H1 (cell line): ENCODE measurements around the gene OR5H6. TPM values are rescaled to one million over a fixed set of nuclear protein-coding genes. Genes with fewer than 3 reads are reported as not detected.

Experiments used
- CTCF ChIA-PET: fragments of 300-600 bp; sonication (Branson Sonifier 250); formaldehyde crosslinking; loops from one replicate; lab custom pipeline; 2021; ENCODE audit not compliant: partially characterized antibody; lab: Charles Lee
- POLR2A ChIA-PET: fragments of 300-600 bp; sonication (Branson Sonifier 250); formaldehyde crosslinking; loops from one replicate; lab custom pipeline; 2021; ENCODE audit warnings: inconsistent platforms; ENCODE audit not compliant: partially characterized antibody; lab: Charles Lee
- DNase-seq, 2 experiments: peaks; one replicate each; pipeline versions ENCODE4 v3.0.0 to v3.0.0-alpha.2; 2010 to 2022; ENCODE audit warnings: low spot score in 2 of 2, low read depth in 1 of 2, mixed read lengths in 1 of 2
- FAIRE-seq: peaks from 2 replicates; lab custom pipeline; 2011; peaks lifted over from hg19 to GRCh38; lab: Jason Lieb, UNC
- H2AFZ ChIP-seq: 2 replicates; pipeline ENCODE4 v1.8.1; 2012; ENCODE audit warnings: low read length, inconsistent platforms
- H2AK5ac ChIP-seq: 2 replicates; pipeline ENCODE4 v1.6.1; 2013; ENCODE audit warnings: low read depth, low read length
- H2BK120ac ChIP-seq: replicated peaks from 2 replicates; pipeline ENCODE3; 2013; ENCODE audit warnings: low read depth, low read length, inconsistent platforms
- H2BK12ac ChIP-seq: 2 replicates; pipeline ENCODE4 v1.6.1; 2013; ENCODE audit warnings: low read depth, low read length
- H2BK15ac ChIP-seq: 2 replicates; pipeline ENCODE4 v1.6.1; 2013; ENCODE audit warnings: low read length
- H2BK20ac ChIP-seq: 2 replicates; pipeline ENCODE4 v1.6.1; 2013; ENCODE audit warnings: low read length
- H2BK5ac ChIP-seq: 2 replicates; pipeline ENCODE4 v1.6.1; 2013; ENCODE audit warnings: low read depth, low read length
- H3K14ac ChIP-seq: 2 replicates; pipeline ENCODE4 v1.6.1; 2013; ENCODE audit warnings: inconsistent platforms; ENCODE audit not compliant: insufficient read length
- H3K18ac ChIP-seq: 2 replicates; pipeline ENCODE4 v1.6.1; 2013; ENCODE audit warnings: low read length; ENCODE audit errors: extremely low read depth
- H3K23ac ChIP-seq: 2 replicates; pipeline ENCODE4 v1.6.1; 2013; ENCODE audit warnings: inconsistent platforms; ENCODE audit not compliant: insufficient read length
- H3K23me2 ChIP-seq: 2 replicates; pipeline ENCODE4 v1.6.1; 2013; ENCODE audit warnings: low read depth, low read length
- H3K27ac ChIP-seq: 2 replicates; pipeline ENCODE4 v1.6.1; 2011; ENCODE audit warnings: low read depth, low read length, inconsistent platforms
- H3K27me3 ChIP-seq, 4 experiments: replicated peaks in 1 of 4; 1 replicate in 1 of 4; 2 replicates in 3 of 4; pipeline versions ENCODE4 v1.6.1 to v1.8.1; 2011 to 2013; ENCODE audit warnings: low read length in 3 of 4, mild to moderate bottlenecking in 3 of 4, inconsistent platforms in 2 of 4, mixed read lengths in 2 of 4, moderate library complexity in 1 of 4; ENCODE audit not compliant: control insufficient read depth in 3 of 4, insufficient read depth in 3 of 4; ENCODE audit errors: extremely low read depth in 1 of 4
- H3K36me3 ChIP-seq, 4 experiments: 2 replicates each; pipeline versions ENCODE4 v1.6.1 to v1.8.1; 2011 to 2013; ENCODE audit warnings: mild to moderate bottlenecking in 4 of 4, low read length in 3 of 4, moderate library complexity in 2 of 4, control low read depth in 1 of 4, inconsistent platforms in 1 of 4; ENCODE audit not compliant: insufficient read depth in 4 of 4, control insufficient read depth in 2 of 4
- H3K4ac ChIP-seq: replicated peaks from 2 replicates; pipeline ENCODE3; 2013; ENCODE audit warnings: low read length, low read depth, mixed read lengths, inconsistent platforms; ENCODE audit not compliant: insufficient read length
- H3K4me1 ChIP-seq, 4 experiments: replicated peaks in 1 of 4; 1 replicate in 1 of 4; 2 replicates in 3 of 4; pipeline versions ENCODE4 v1.6.1 to v1.8.1; 2011 to 2013; ENCODE audit warnings: low read length in 3 of 4, inconsistent platforms in 2 of 4, mixed read lengths in 1 of 4; ENCODE audit not compliant: insufficient read depth in 4 of 4, control insufficient read depth in 3 of 4
- H3K4me2 ChIP-seq, 2 experiments: 2 replicates each; pipeline versions ENCODE4 v1.6.1 to v1.8.1; 2011 to 2013; ENCODE audit warnings: low read depth in 2 of 2, low read length in 2 of 2, control low read depth in 1 of 2, inconsistent platforms in 1 of 2, mild to moderate bottlenecking in 1 of 2; ENCODE audit not compliant: insufficient read depth in 1 of 2
- H3K4me3 ChIP-seq, 4 experiments: fragments of 200-600, 300-600 bp in 1 of 4; sonication (generic), shearing (Covaris generic), sonication (Bioruptor Twin) in 1 of 4; 2 replicates each; pipeline versions ENCODE4 v1.5.1 to v1.8.1; 2011 to 2016; ENCODE audit warnings: low read length in 4 of 4, low read depth in 3 of 4, control low read depth in 2 of 4, inconsistent platforms in 2 of 4, mild to moderate bottlenecking in 2 of 4, mixed read lengths in 1 of 4, moderate library complexity in 1 of 4; ENCODE audit not compliant: insufficient read depth in 2 of 4; ENCODE audit errors: extremely low read depth in 1 of 4
- H3K56ac ChIP-seq: replicated peaks from 2 replicates; pipeline ENCODE3; 2013; ENCODE audit warnings: low read depth, mild to moderate bottlenecking, mixed read lengths, low read length, inconsistent platforms; ENCODE audit not compliant: insufficient read length
- H3K79me1 ChIP-seq: 2 replicates; pipeline ENCODE4 v1.6.1; 2013; ENCODE audit warnings: low read depth, low read length, control low read depth
- H3K79me2 ChIP-seq, 2 experiments: 2 replicates each; pipeline versions ENCODE4 v1.6.1 to v1.8.1; 2012 to 2013; ENCODE audit warnings: low read length in 2 of 2, mild to moderate bottlenecking in 2 of 2, inconsistent platforms in 1 of 2; ENCODE audit not compliant: insufficient read depth in 2 of 2, control insufficient read depth in 1 of 2
- H3K9ac ChIP-seq, 4 experiments: replicated peaks in 1 of 4; 1 replicate in 1 of 4; 2 replicates in 3 of 4; pipeline versions ENCODE4 v1.6.1 to v1.8.1; 2011 to 2013; ENCODE audit warnings: low read depth in 3 of 4, low read length in 3 of 4, control low read depth in 2 of 4, mild to moderate bottlenecking in 2 of 4, moderate library complexity in 2 of 4, inconsistent platforms in 1 of 4; ENCODE audit errors: extremely low read depth in 1 of 4
- H3K9me3 ChIP-seq, 2 experiments: 2 replicates each; pipeline versions ENCODE4 v1.6.1 to v1.8.1; 2012 to 2013; ENCODE audit warnings: mild to moderate bottlenecking in 2 of 2, moderate library complexity in 2 of 2, control low read depth in 1 of 2, inconsistent platforms in 1 of 2, low read depth in 1 of 2, low read length in 1 of 2, mixed read lengths in 1 of 2; ENCODE audit not compliant: insufficient read depth in 2 of 2
- H4K20me1 ChIP-seq, 2 experiments: replicated peaks in 1 of 2; 2 replicates each; pipeline versions ENCODE3 to v1.8.1; 2011 to 2013; ENCODE audit warnings: inconsistent platforms in 2 of 2, low read length in 2 of 2, mild to moderate bottlenecking in 1 of 2; ENCODE audit not compliant: insufficient read depth in 2 of 2, control insufficient read depth in 1 of 2
- H4K5ac ChIP-seq: 2 replicates; pipeline ENCODE4 v1.6.1; 2013; ENCODE audit warnings: low read length, low read depth, mixed read lengths, inconsistent platforms; ENCODE audit not compliant: insufficient read length
- H4K8ac ChIP-seq: 2 replicates; pipeline ENCODE4 v1.8.0; 2013; ENCODE audit warnings: mild to moderate bottlenecking, moderate library complexity, low read length, inconsistent platforms; ENCODE audit not compliant: insufficient read depth; ENCODE audit errors: extremely low read depth
- H4K91ac ChIP-seq: replicated peaks from 2 replicates; pipeline ENCODE3; 2013; ENCODE audit warnings: low read length, mixed read lengths, inconsistent platforms; ENCODE audit not compliant: insufficient read length
- ATF2 ChIP-seq: IDR thresholded peaks from 2 replicates; pipeline ENCODE4 v1.6.1; 2012; ENCODE audit warnings: low read length, inconsistent platforms
- BRCA1 ChIP-seq: IDR thresholded peaks from 2 replicates; pipeline ENCODE4 v1.6.1; 2012; ENCODE audit warnings: low read depth, low read length, improper control_type of control experiment
- CHD1 ChIP-seq: IDR thresholded peaks from 2 replicates; pipeline ENCODE4 v1.6.1; 2012; ENCODE audit warnings: low read depth, low read length, improper control_type of control experiment
- CREB1 ChIP-seq: IDR thresholded peaks from 2 replicates; pipeline ENCODE4 v1.6.1; 2012; ENCODE audit warnings: inconsistent platforms
- EGR1 ChIP-seq: IDR thresholded peaks from 2 replicates; pipeline ENCODE4 v1.6.1; 2011; ENCODE audit warnings: low read depth, low read length, borderline replicate concordance
- KDM5A ChIP-seq: fragments of 200-600 bp; IDR thresholded peaks from 2 replicates; pipeline ENCODE4 v1.7.1; 2012; ENCODE audit warnings: mild to moderate bottlenecking, low read length, inconsistent platforms, mixed read lengths
- PHF8 ChIP-seq: fragments of 200-600 bp; sonication (generic); conservative IDR thresholded peaks from 2 replicates; pipeline ENCODE4 v1.7.1; 2012; ENCODE audit warnings: low read depth, mild to moderate bottlenecking, inconsistent platforms, low read length, moderate library complexity
- RAD21 ChIP-seq, 2 experiments: IDR thresholded peaks in 1 of 2; conservative IDR thresholded peaks in 1 of 2; 2 replicates each; pipeline ENCODE4 v1.6.1; 2011; ENCODE audit warnings: low read depth in 2 of 2, low read length in 2 of 2, improper control_type of control experiment in 1 of 2, inconsistent platforms in 1 of 2, mild to moderate bottlenecking in 1 of 2, moderate library complexity in 1 of 2
- SIN3A ChIP-seq, 2 experiments: IDR thresholded peaks in 1 of 2; conservative IDR thresholded peaks in 1 of 2; 2 replicates each; pipeline ENCODE4 v1.6.1; 2011 to 2012; ENCODE audit warnings: low read length in 2 of 2, improper control_type of control experiment in 1 of 2, low read depth in 1 of 2, mild to moderate bottlenecking in 1 of 2
- TCF12 ChIP-seq: IDR thresholded peaks from 2 replicates; pipeline ENCODE4 v1.6.1; 2011; ENCODE audit warnings: low read depth, mild to moderate bottlenecking, low read length
- WGBS, 2 experiments: shearing (Covaris generic) in 1 of 2; methylation state at CpG; one replicate each; pipeline versions ENCODE4 v1.1.6 to v1.1.7; 2013 to 2015; ENCODE audit warnings: low lambda C conversion rate in 2 of 2, mixed read lengths in 2 of 2, inconsistent platforms in 1 of 2, low coverage in 1 of 2, missing lambda C conversion rate in 1 of 2; ENCODE audit not compliant: insufficient replicate concordance in 2 of 2, insufficient coverage in 1 of 2, insufficient read length in 1 of 2; ENCODE audit errors: extremely low coverage in 1 of 2, missing lambda C conversion rate in 1 of 2; 5-methylcytosine and 5-hydroxymethylcytosine counted together
- long read RNA-seq, 2 experiments: library from RNA in 1 of 2; library from capped mRNA in 1 of 2; stranded (forward); transcript quantifications; one replicate each; pipeline ENCODE4 v2.0.0, GENCODE V29; 2021; ENCODE audit warnings: inconsistent platforms in 1 of 2
- polyA minus RNA-seq, 3 experiments: library from RNA; depleted of rRNA, polyadenylated mRNA; stranded (reverse); fragments of >200 nt; gene quantifications; 1 replicate in 2 of 3; 2 replicates in 1 of 3; pipeline ENCODE4 v1.2.3, GENCODE V29; 2011
- polyA plus RNA-seq, 7 experiments: library from polyadenylated mRNA; depleted of rRNA in 3 of 7; stranded (reverse) in 5 of 7; unstranded in 2 of 7; fragments of >200 nt in 5 of 7; fragments of 200-250 nt in 2 of 7; gene quantifications; 1 replicate in 5 of 7; 2 replicates in 1 of 7; 4 replicates in 1 of 7; pipeline versions ENCODE4 v1.2.1 to v1.2.3, GENCODE V29; 2011 to 2013; ENCODE audit warnings: missing spikeins in 2 of 7, mixed read lengths in 2 of 7
- total RNA-seq: library from RNA; stranded (reverse); fragmentation: NEBNext Ultra II Directional; extraction: Animal tissue kit (Norgen Biotek cat#: 25700); gene quantifications from 2 replicates; pipeline ENCODE4 v1.2.1, GENCODE V29; 2021

OR5H6 gene
- total RNA-seq, result not detected in 2 replicates
- polyA plus RNA-seq (2011; rRNA removed), result 0.06 TPM in 1 of 2 replicates, not detected in the other
- polyA plus RNA-seq (2011; cell fraction: cytosol; rRNA removed), result not detected
- not detected for polyA plus RNA-seq (2011; cell fraction: nucleus; rRNA removed)
- not detected in 4 replicates for polyA plus RNA-seq (2012, experiment 1 of 2)
- polyA plus RNA-seq (2012, experiment 2 of 2), result not detected
- polyA plus RNA-seq (2013, experiment 1 of 2), result 0.08 TPM
- not detected for polyA plus RNA-seq (2013, experiment 2 of 2)
- polyA minus RNA-seq (2011; rRNA and poly(A)+ RNA removed), result 0.38 and 0.88 TPM in 2 replicates
- not detected for polyA minus RNA-seq (2011; cell fraction: cytosol; rRNA and poly(A)+ RNA removed)
- 2.7 TPM for polyA minus RNA-seq (2011; cell fraction: nucleus; rRNA and poly(A)+ RNA removed)
- long read RNA-seq, experiment 1, result 0 reads
- long read RNA-seq, experiment 2, result 0 reads

DNA sequence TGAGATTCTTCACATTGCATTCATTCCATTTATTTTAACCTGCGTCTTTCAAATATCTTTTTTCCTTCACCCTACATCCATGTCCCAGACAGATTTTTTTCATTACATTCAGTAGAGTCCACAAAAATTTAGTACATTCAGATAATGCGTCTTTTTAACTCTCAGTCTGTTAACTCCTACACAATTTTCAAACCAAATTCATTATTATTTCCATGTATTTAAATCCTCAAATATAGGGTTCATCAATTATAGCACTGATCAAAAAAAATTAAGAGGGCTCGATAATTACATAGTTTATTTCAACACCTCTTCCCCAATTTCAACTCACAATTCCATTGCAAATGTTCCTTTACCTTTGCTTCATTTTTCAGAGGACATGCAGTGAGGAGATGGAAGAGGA, at the start of gene OR5H6:
TSS of gene OR5H6 (plus strand) at position 301 of the 400 bp plus-strand sequence. CDS start at position 390, 89 bp downstream.
- no peak within 1 kb of the TSS for H3K23ac ChIP-seq
- no peak within 1 kb of the TSS for H2BK120ac ChIP-seq
- peaks cover 0 to 1% (median 0%) of the 10 kb centered on the region in 4 experiments; a peak in 1 of 7 replicates for H3K27me3 ChIP-seq
- no peak within 1 kb of the TSS for H2AFZ ChIP-seq
- no peaks in the 10 kb centered on the region for H3K36me3 ChIP-seq
- H3K9me3 ChIP-seq, result 0 out of 4 replicates have a peak, but pooled peaks cover 0 to 3% of the 10 kb centered on the region in 2 experiments
- no peak within 1 kb of the TSS; a peak in 1 of 7 replicates for H3K9ac ChIP-seq
- no peak within 1 kb of the TSS for H4K5ac ChIP-seq
- DNase-seq (no peak), FAIRE-seq (no peak)
- H4K8ac ChIP-seq, result no peak within 1 kb of the TSS
- no peak within 1 kb of the TSS for H4K91ac ChIP-seq
- no peak within 1 kb of the TSS for H3K14ac ChIP-seq
- H2AK5ac ChIP-seq, result no peak within 1 kb of the TSS
- H3K23me2 ChIP-seq, result no peaks in the 10 kb centered on the region
- no peak within 1 kb of the TSS for H2BK5ac ChIP-seq
- H3K18ac ChIP-seq, result no peak within 1 kb of the TSS
- ChIA-PET CTCF (no interaction called here), POLR2A (no interaction called here)
- H3K4me2 ChIP-seq, result no peak within 1 kb of the TSS
- H4K20me1 ChIP-seq, result no peaks in the 10 kb centered on the region
- no peak within 1 kb of the TSS for H2BK20ac ChIP-seq
- H3K4me3 ChIP-seq, result no peak within 1 kb of the TSS
- H2BK15ac ChIP-seq, result no peak within 1 kb of the TSS
- H3K27ac ChIP-seq, result no peak within 1 kb of the TSS
- H3K4ac ChIP-seq, result no peak within 1 kb of the TSS
- no peaks in the 10 kb centered on the region for H3K79me1 ChIP-seq
- H2BK12ac ChIP-seq, result no peak within 1 kb of the TSS
- no peaks in the 10 kb centered on the region for H3K79me2 ChIP-seq
- H3K4me1 ChIP-seq, result no peaks in the 10 kb centered on the region; a peak in 1 of 7 replicates
- H3K56ac ChIP-seq, result no peak within 1 kb of the TSS
- 89% methylated on average over 3 of the region's 3 CpGs; no CpG with 5 or more reads in 1 of the 2 experiments for WGBS, 2 experiments
- TF ChIP-seq SIN3A (conservative IDR thresholded peaks at IDR 0.05 in 1 of 2, IDR thresholded peaks at IDR 0.05 in 1 of 2; ENCODE audit: low read depth in 1 of 2, low read length in 2 of 2) (no peak), CHD1 (no peak), BRCA1 (no peak), ATF2 (no peak), RAD21 (IDR thresholded peaks at IDR 0.05 in 1 of 2, conservative IDR thresholded peaks at IDR 0.05 in 1 of 2; ENCODE audit: low read depth in 2 of 2, low read length in 2 of 2) (no peak), TCF12 (no peak), EGR1 (no peak), KDM5A (no peak), CREB1 (no peak), PHF8 (no peak)
